Activated CD8-positive, alpha-beta T cell treated with anti-CD3 and anti-CD28 coated beads for 36 hours (primary cell): ENCODE measurements around the gene GRHL1. TPM values are rescaled to one million over a fixed set of nuclear protein-coding genes. Genes with fewer than 3 reads are reported as not detected.

ENCODE experiments used
- ATAC-seq: fragments of 200-7000 bp; cut with Tn5 transposase; one replicate; pipeline ENCODE4 v1.10.0; 2021; ENCODE audit warnings: mild to moderate bottlenecking, moderate library complexity
- CTCF ChIA-PET: fragments of 350-600 bp; sonication (Branson Sonifier 250); formaldehyde crosslinking; loops from one replicate; lab custom pipeline; 2021; ENCODE audit warnings: antibody characterized with exemption; lab: Charles Lee
- POLR2A ChIA-PET: fragments of 350-600 bp; sonication (Branson Sonifier 250); formaldehyde crosslinking; loops from one replicate; lab custom pipeline; 2021; ENCODE audit warnings: antibody characterized with exemption; lab: Charles Lee
- DNase-seq: peaks from one replicate; pipeline ENCODE4 v3.0.0-alpha.2; 2020
- H3K27ac Mint-ChIP-seq: one replicate; pipeline ENCODE4 v1.8.0; 2021; ENCODE audit warnings: mild to moderate bottlenecking, mixed read lengths
- H3K27me3 Mint-ChIP-seq: one replicate; pipeline ENCODE4 v1.8.0; 2021; ENCODE audit warnings: mixed read lengths
- H3K36me3 Mint-ChIP-seq: one replicate; pipeline ENCODE4 v1.8.0; 2021; ENCODE audit warnings: low read depth, mixed read lengths
- H3K4me1 Mint-ChIP-seq: one replicate; pipeline ENCODE4 v1.8.0; 2021; ENCODE audit warnings: low read depth, mixed read lengths
- H3K4me3 Mint-ChIP-seq: one replicate; pipeline ENCODE4 v1.8.0; 2021; ENCODE audit warnings: mild to moderate bottlenecking, moderate library complexity, mixed read lengths
- H3K9me3 Mint-ChIP-seq: one replicate; pipeline ENCODE4 v1.8.0; 2021; ENCODE audit warnings: mixed read lengths
- CTCF ChIP-seq: fragments of 200-600 bp; IDR thresholded peaks from one replicate; pipeline ENCODE4 v1.8.0; 2022; ENCODE audit warnings: antibody characterized with exemption, mild to moderate bottlenecking
- intact Hi-C: fragments of 100-400 bp; cut with micrococcal nuclease; formaldehyde crosslinking; loops from one replicate; pipeline ENCODE4 v1.10.0; 2022
- total RNA-seq, 2 experiments: library from RNA; stranded (reverse); gene quantifications; one replicate each; pipeline ENCODE4 v1.2.3, GENCODE V29; 2021

GRHL1 gene
- total RNA-seq, 2 experiments from 2014 or later: 0.20 to 0.25 TPM

- Mint-ChIP-seq H3K36me3 (no peaks in the 10 kb centered on the region), H3K4me3 (no peak overlapping the region), H3K4me1 (no peaks in the 10 kb centered on the region), H3K27ac (no peak overlapping the region), H3K9me3 (no peaks in the 10 kb centered on the region), H3K27me3 (peaks cover 8% of the 10 kb centered on the region)
- CTCF ChIA-PET: interaction anchor here (3.5 kb wide), 1 partner anchor 19 kb away, joined by 16 read pairs; no protein-coding TSS in a partner anchor
- ATAC-seq (no peak), DNase-seq (no peak)
- intact Hi-C loops: no loop called here
- POLR2A ChIA-PET: interaction anchor here (0.7 kb wide), 1 partner anchor 10 kb away, joined by 3 read pairs; no protein-coding TSS in a partner anchor
- no peak for TF ChIP-seq CTCF
These were observed 52.0 kb downstream of the GRHL1 start for GRCh38 chr2:10003206-10004125.

GRCh38 chr2:10004401-10004800, 52.9 kb downstream of the GRHL1 start:
- CTCF ChIA-PET: interaction anchor here (3.5 kb wide), 1 partner anchor 20 kb away, joined by 16 read pairs; no protein-coding TSS in a partner anchor
- DNase-seq (no peak), ATAC-seq (no peak)
- no peak for TF ChIP-seq CTCF
- intact Hi-C loops: no loop called here
- POLR2A ChIA-PET: no interaction called here
- Mint-ChIP-seq H3K9me3 (no peaks in the 10 kb centered on the region), H3K27me3 (peaks cover 9% of the 10 kb centered on the region), H3K27ac (no peak overlapping the region), H3K4me3 (no peak overlapping the region), H3K36me3 (no peaks in the 10 kb centered on the region), H3K4me1 (no peaks in the 10 kb centered on the region)

GRCh38 chr2:10004836-10005235, 53.3 kb downstream of the GRHL1 start:
- Mint-ChIP-seq H3K36me3 (no peaks in the 10 kb centered on the region), H3K4me1 (no peaks in the 10 kb centered on the region), H3K4me3 (no peak overlapping the region), H3K9me3 (no peaks in the 10 kb centered on the region), H3K27ac (no peak overlapping the region), H3K27me3 (peaks cover 9% of the 10 kb centered on the region)
- no peak for DNase-seq
- CTCF ChIA-PET: interaction anchor here (3.5 kb wide), 1 partner anchor 20 kb away, joined by 16 read pairs; no protein-coding TSS in a partner anchor
- TF ChIP-seq CTCF: no peak
- POLR2A ChIA-PET: no interaction called here
- no peak for ATAC-seq
- intact Hi-C loops: no loop called here

GRCh38 chr2:10005461-10006235, 54.2 kb downstream of the GRHL1 start:
- H3K36me3 Mint-ChIP-seq: no peaks in the 10 kb centered on the region
- POLR2A ChIA-PET: interaction anchor here (0.6 to 0.7 kb wide), 2 partner anchors 16 to 100 kb away, joined by 3 read pairs; no protein-coding TSS in a partner anchor
- DNase-seq: no peak
- no peaks in the 10 kb centered on the region for H3K4me1 Mint-ChIP-seq
- CTCF ChIA-PET: interaction anchor here (1.1 to 3.5 kb wide), 3 partner anchors 10 to 21 kb away, joined by 3 to 16 read pairs (median 4); no protein-coding TSS in a partner anchor
- H3K4me3 Mint-ChIP-seq: no peak overlapping the region
- H3K27me3 Mint-ChIP-seq: peaks cover 9% of the 10 kb centered on the region
- no peak for TF ChIP-seq CTCF
- no peak overlapping the region for H3K27ac Mint-ChIP-seq
- intact Hi-C loops: no loop called here
- no peaks in the 10 kb centered on the region for H3K9me3 Mint-ChIP-seq
- ATAC-seq: no peak
